Ishikawa (cell line): ENCODE data around the gene CCSER2.

Source experiments
- EGR1 ChIP-seq: IDR thresholded peaks from 2 replicates; pipeline ENCODE4 v1.6.1; 2012
- EP300 ChIP-seq: IDR thresholded peaks from 2 replicates; pipeline ENCODE4 v1.6.1; 2012; ENCODE audit warnings: borderline replicate concordance
- RAD21 ChIP-seq: IDR thresholded peaks from 2 replicates; pipeline ENCODE4 v1.6.1; 2012; ENCODE audit warnings: low read depth
- REST ChIP-seq: IDR thresholded peaks from 2 replicates; pipeline ENCODE4 v1.6.1; 2012; ENCODE audit warnings: low read depth, mild to moderate bottlenecking
- TAF1 ChIP-seq: IDR thresholded peaks from 2 replicates; pipeline ENCODE4 v1.6.1; 2012; ENCODE audit warnings: low read depth, mild to moderate bottlenecking
- TCF12 ChIP-seq: IDR thresholded peaks from 2 replicates; pipeline ENCODE4 v1.6.1; 2012; ENCODE audit warnings: low read depth
- TEAD4 ChIP-seq: IDR thresholded peaks from 2 replicates; pipeline ENCODE4 v1.6.1; 2012

DNA sequence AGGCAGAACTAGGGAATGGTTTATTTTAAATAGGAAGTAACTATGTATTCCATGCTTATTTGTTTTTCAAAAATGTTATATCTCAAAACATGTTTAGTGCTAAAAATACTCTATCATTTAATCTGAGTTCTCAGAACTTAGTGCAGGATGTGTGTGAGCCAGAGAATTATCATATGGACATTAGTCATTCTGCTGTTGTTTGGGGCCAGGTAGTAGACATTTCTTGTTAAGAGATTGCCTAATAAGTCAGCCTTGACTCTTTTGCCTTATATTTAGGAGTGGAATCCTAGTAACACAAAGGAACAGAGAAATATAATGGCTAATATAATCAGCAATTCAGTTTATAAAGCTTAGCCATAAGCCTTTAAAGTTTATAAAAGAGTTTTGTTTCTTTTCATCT lies 149.8 kb downstream of the CCSER2 start:
- TF ChIP-seq EGR1 = no peak
- TF ChIP-seq REST = no peak
- no peak for TF ChIP-seq EP300
- TF ChIP-seq RAD21 = no peak
- TF ChIP-seq TAF1 = no peak
- TF ChIP-seq TEAD4 = no peak
- TF ChIP-seq TCF12 = no peak
